ENCODE results near the gene KAZN.

Gene KAZN

GRCh38 chr1:15055736-15056415, 457.4 kb downstream of the KAZN start:
- DNase-seq = no peak

GRCh38 chr1:15056515-15057285, 458.2 kb downstream of the KAZN start:
- peak; percentile 45 for DNase-seq

- DNase-seq = no peak
Observed at GRCh38 chr1:15057834-15058233, 459.3 kb downstream of the KAZN start.

GRCh38 chr1:15058261-15058660, 459.8 kb downstream of the KAZN start:
- DNase-seq = no peak

GRCh38 chr1:15060104-15060503, 461.6 kb downstream of the KAZN start:
- no peak for DNase-seq

- peak; percentile 4 for DNase-seq
Observed at GRCh38 chr1:15062479-15063099, 464.1 kb downstream of the KAZN start.

- no peak for DNase-seq
Observed at GRCh38 chr1:15063346-15063745, 464.9 kb downstream of the KAZN start.

- no peak for DNase-seq
Observed at GRCh38 chr1:15063783-15064182, 465.3 kb downstream of the KAZN start.

GRCh38 chr1:15064217-15064929, 465.9 kb downstream of the KAZN start:
- no peak for DNase-seq

- no peak for DNase-seq
Observed at GRCh38 chr1:15065291-15065690, 466.8 kb downstream of the KAZN start.

- no peak for DNase-seq
Observed at GRCh38 chr1:15065736-15066135, 467.3 kb downstream of the KAZN start.

GRCh38 chr1:15066191-15066590, 467.7 kb downstream of the KAZN start:
- no peak for DNase-seq

- DNase-seq = no peak
Observed at GRCh38 chr1:15067148-15067547, 468.7 kb downstream of the KAZN start.

- DNase-seq = no peak
Observed at GRCh38 chr1:15068152-15068551, 469.7 kb downstream of the KAZN start.

GRCh38 chr1:15068997-15069396, 470.5 kb downstream of the KAZN start:
- DNase-seq = no peak

GRCh38 chr1:15070145-15070748, 471.8 kb downstream of the KAZN start:
- DNase-seq = no peak

- DNase-seq = no peak
Observed at GRCh38 chr1:15071936-15072335, 473.5 kb downstream of the KAZN start.

GRCh38 chr1:15073799-15074308, 475.4 kb downstream of the KAZN start:
- DNase-seq = no peak

GRCh38 chr1:15075175-15075574, 476.7 kb downstream of the KAZN start:
- DNase-seq = no peak

- no peak for DNase-seq
Observed at GRCh38 chr1:15075817-15076216, 477.3 kb downstream of the KAZN start.

GRCh38 chr1:15076807-15077206, 478.3 kb downstream of the KAZN start:
- no peak for DNase-seq

GRCh38 chr1:15077384-15077783, 478.9 kb downstream of the KAZN start:
- DNase-seq = no peak
